HepG2 (cell line): ENCODE results near the gene THY1. TPM values are rescaled to one million over a fixed set of nuclear protein-coding genes. Genes with fewer than 3 reads are reported as not detected.

ENCODE experiments used
- ARHGAP35 ChIP-seq: sonication (generic); formaldehyde crosslinking; IDR thresholded peaks from 2 replicates; pipeline ENCODE4 v1.9.0; 2022; ENCODE audit warnings: mild to moderate bottlenecking, inconsistent platforms, moderate library complexity, missing genetic modification reagents, borderline replicate concordance
- DRAP1 ChIP-seq: IDR thresholded peaks from 2 replicates; pipeline ENCODE4 v1.6.1; 2016; ENCODE audit warnings: missing genetic modification reagents, missing compliant biosample characterization
- MNT ChIP-seq: fragments of 450-650 bp; IDR thresholded peaks from 2 replicates; pipeline ENCODE4 v1.6.1; 2016
- NFKBIZ ChIP-seq: IDR thresholded peaks from 2 replicates; pipeline ENCODE4 v1.6.1; 2018; ENCODE audit warnings: missing genetic modification reagents, missing compliant biosample characterization
- PHF8 ChIP-seq: sonication (generic); formaldehyde crosslinking; IDR thresholded peaks from 2 replicates; pipeline ENCODE4 v1.5.0; 2020; ENCODE audit warnings: missing genetic modification reagents
- SALL2 ChIP-seq: sonication (generic); formaldehyde crosslinking; IDR thresholded peaks from 2 replicates; pipeline ENCODE4 v1.8.1; 2023; ENCODE audit warnings: mild to moderate bottlenecking, missing genetic modification reagents, inconsistent platforms
- ZMYM2 ChIP-seq: sonication (generic); formaldehyde crosslinking; IDR thresholded peaks from 2 replicates; pipeline ENCODE4 v1.8.0; 2022; ENCODE audit warnings: mild to moderate bottlenecking, missing genetic modification reagents
- ZNF12 ChIP-seq: sonication (generic); formaldehyde crosslinking; IDR thresholded peaks from 2 replicates; pipeline ENCODE4 v1.5.0; 2020; ENCODE audit warnings: missing genetic modification reagents
- ZNF501 ChIP-seq: sonication (generic); formaldehyde crosslinking; IDR thresholded peaks from 2 replicates; pipeline ENCODE4 v1.5.1; 2020; ENCODE audit warnings: mild to moderate bottlenecking, moderate library complexity, missing genetic modification reagents
- ZNF503 ChIP-seq: sonication (generic); formaldehyde crosslinking; IDR thresholded peaks from 2 replicates; pipeline ENCODE4 v1.4.0; 2020; ENCODE audit warnings: missing genetic modification reagents
- ZNF784 ChIP-seq: sonication (generic); formaldehyde crosslinking; IDR thresholded peaks from 2 replicates; pipeline ENCODE4 v1.5.1; 2020; ENCODE audit warnings: missing genetic modification reagents, mild to moderate bottlenecking, borderline replicate concordance
- polyA plus RNA-seq, 8 experiments: library from polyadenylated mRNA; depleted of rRNA in 3 of 8; stranded (reverse) in 7 of 8; unstranded in 1 of 8; fragments of >200 nt; fragmentation: Illumina TruSeq in 4 of 8; extraction: Trizol in 4 of 8; gene quantifications; 2 replicates each; pipeline versions ENCODE4 v1.2.1 to v1.2.3, GENCODE V29; 2011 to 2016; ENCODE audit warnings: low read depth in 4 of 8, missing spikeins in 1 of 8, mixed read lengths in 1 of 8; ENCODE audit not compliant: insufficient read depth in 1 of 8
- total RNA-seq, 5 experiments: library from RNA; depleted of rRNA; stranded (reverse); fragments of >200 nt; fragmentation: Illumina TruSeq; extraction: Trizol; gene quantifications; 2 replicates each; pipeline ENCODE4 v1.2.3, GENCODE V29; 2016; ENCODE audit warnings: low read depth in 1 of 5
- TF ChIP-seq, protein P1 (sequence below): sonication (generic); formaldehyde crosslinking; IDR thresholded peaks from 2 replicates; pipeline ENCODE4 v1.4.0; 2020; ENCODE audit warnings: missing genetic modification reagents, borderline replicate concordance
- TF ChIP-seq, protein P2 (sequence below): sonication (generic); formaldehyde crosslinking; IDR thresholded peaks from 2 replicates; pipeline ENCODE4 v1.5.0; 2020; ENCODE audit warnings: missing genetic modification reagents, mild to moderate bottlenecking, borderline replicate concordance
- TF ChIP-seq, protein P3 (sequence below): sonication (generic); formaldehyde crosslinking; IDR thresholded peaks from 2 replicates; pipeline ENCODE4 v1.9.0; 2022; ENCODE audit warnings: low read depth, missing genetic modification reagents

THY1 gene
- total and polyA plus RNA-seq, 2 of the 13 experiments (the other 11 are each of a cell fraction or from before 2014, with no cell fraction given) = not detected

- TF ChIP-seq, protein P1, sequence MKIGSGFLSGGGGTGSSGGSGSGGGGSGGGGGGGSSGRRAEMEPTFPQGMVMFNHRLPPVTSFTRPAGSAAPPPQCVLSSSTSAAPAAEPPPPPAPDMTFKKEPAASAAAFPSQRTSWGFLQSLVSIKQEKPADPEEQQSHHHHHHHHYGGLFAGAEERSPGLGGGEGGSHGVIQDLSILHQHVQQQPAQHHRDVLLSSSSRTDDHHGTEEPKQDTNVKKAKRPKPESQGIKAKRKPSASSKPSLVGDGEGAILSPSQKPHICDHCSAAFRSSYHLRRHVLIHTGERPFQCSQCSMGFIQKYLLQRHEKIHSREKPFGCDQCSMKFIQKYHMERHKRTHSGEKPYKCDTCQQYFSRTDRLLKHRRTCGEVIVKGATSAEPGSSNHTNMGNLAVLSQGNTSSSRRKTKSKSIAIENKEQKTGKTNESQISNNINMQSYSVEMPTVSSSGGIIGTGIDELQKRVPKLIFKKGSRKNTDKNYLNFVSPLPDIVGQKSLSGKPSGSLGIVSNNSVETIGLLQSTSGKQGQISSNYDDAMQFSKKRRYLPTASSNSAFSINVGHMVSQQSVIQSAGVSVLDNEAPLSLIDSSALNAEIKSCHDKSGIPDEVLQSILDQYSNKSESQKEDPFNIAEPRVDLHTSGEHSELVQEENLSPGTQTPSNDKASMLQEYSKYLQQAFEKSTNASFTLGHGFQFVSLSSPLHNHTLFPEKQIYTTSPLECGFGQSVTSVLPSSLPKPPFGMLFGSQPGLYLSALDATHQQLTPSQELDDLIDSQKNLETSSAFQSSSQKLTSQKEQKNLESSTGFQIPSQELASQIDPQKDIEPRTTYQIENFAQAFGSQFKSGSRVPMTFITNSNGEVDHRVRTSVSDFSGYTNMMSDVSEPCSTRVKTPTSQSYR (CRISPR knock-in tag) = 0 out of 2 replicates have a peak, but pooled peaks have one; percentile 8
- TF ChIP-seq ARHGAP35 (peak; percentile 78; the same call in 1 of the 2 replicates), ZNF12 (CRISPR knock-in tag) (peak; percentile 5; the same call in 1 of the 2 replicates), MNT (peak; percentile 99), DRAP1 (CRISPR knock-in tag) (peak; percentile 63; the same call in 1 of the 2 replicates), SALL2 (CRISPR knock-in tag) (peak; percentile 67), ZNF503 (CRISPR knock-in tag) (peak; percentile 56; the same call in 1 of the 2 replicates), ZNF784 (CRISPR knock-in tag) (peak; percentile 53; the same call in 1 of the 2 replicates), NFKBIZ (peak; percentile 53; the same call in 1 of the 2 replicates), ZNF501 (CRISPR knock-in tag) (peak; percentile 93), ZMYM2 (0 out of 2 replicates have a peak, but pooled peaks have one; percentile 17), PHF8 (CRISPR knock-in tag) (peak; percentile 41)
- TF ChIP-seq, protein P2, sequence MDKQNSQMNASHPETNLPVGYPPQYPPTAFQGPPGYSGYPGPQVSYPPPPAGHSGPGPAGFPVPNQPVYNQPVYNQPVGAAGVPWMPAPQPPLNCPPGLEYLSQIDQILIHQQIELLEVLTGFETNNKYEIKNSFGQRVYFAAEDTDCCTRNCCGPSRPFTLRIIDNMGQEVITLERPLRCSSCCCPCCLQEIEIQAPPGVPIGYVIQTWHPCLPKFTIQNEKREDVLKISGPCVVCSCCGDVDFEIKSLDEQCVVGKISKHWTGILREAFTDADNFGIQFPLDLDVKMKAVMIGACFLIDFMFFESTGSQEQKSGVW (CRISPR knock-in tag) = no peak
- TF ChIP-seq, protein P3, sequence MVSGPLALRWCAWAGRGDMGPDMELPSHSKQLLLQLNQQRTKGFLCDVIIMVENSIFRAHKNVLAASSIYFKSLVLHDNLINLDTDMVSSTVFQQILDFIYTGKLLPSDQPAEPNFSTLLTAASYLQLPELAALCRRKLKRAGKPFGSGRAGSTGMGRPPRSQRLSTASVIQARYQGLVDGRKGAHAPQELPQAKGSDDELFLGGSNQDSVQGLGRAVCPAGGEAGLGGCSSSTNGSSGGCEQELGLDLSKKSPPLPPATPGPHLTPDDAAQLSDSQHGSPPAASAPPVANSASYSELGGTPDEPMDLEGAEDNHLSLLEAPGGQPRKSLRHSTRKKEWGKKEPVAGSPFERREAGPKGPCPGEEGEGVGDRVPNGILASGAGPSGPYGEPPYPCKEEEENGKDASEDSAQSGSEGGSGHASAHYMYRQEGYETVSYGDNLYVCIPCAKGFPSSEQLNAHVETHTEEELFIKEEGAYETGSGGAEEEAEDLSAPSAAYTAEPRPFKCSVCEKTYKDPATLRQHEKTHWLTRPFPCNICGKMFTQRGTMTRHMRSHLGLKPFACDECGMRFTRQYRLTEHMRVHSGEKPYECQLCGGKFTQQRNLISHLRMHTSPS (CRISPR knock-in tag) = peak; percentile 51; the same call in 1 of the 2 replicates
These were observed 41.6 kb downstream of the THY1 start, which contains the start of gene USP2 (continued) for GRCh38 chr11:119381181-119381988.
